K562 treated with DMSO at 1 percent for 4 hours (cell line): Measurements from ENCODE around the gene KCTD20. TPM values are rescaled to one million over a fixed set of nuclear protein-coding genes. Genes with fewer than 3 reads are reported as not detected.

ENCODE experiments used
- total RNA-seq: library from RNA; unstranded; fragments of 300-600 nt; gene quantifications from 2 replicates; pipeline ENCODE4 v1.2.3, GENCODE V29; 2022; ENCODE audit not compliant: insufficient read depth

Gene KCTD20
- total RNA-seq = 47.0 and 57.0 TPM in 2 replicates

DNA sequence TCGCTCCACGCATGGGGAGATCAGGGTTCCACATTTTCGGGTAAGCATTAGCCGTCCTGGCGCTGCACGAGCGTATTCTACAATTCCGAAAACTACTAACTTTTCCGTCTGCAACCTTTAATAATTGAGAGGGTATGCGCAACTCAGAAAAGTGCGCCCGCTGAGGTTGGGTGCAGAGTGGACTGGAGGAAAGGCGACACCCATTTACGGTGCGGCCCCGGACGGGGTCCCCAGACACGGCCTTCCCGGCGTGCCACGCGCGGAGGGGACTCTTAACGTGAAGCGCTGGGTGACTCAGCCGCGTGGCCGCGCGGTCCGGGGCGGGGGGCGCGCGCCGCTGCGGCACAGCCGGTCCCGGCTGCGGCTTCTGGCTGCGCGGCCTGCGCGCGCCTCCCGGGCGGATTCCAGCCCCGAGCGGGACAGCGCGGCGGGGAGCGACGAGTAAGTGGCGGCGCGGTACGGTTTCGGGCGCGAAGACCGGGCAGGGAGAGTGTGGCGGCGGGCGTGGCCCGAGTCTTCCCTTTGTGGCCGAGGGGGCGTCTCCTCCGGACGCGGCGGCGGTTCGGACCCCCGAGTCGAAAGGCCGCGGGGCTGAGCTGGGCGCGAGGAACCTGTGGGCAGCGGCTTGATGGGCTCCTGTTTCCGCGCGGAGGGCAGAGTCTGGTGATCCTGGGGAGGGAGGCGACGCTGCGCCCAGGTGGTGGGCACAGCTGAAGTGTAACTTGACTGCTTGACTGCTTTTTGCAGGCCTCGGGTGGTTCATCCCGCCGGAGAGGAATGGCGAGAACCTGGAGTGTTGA lies at the start of gene KCTD20, which contains the start of gene PXT1:
Gene KCTD20, plus strand, starts transcription at position 330 of the 800 bp plus-strand sequence. CDS start 27,098 bp downstream, outside the sequence.
Gene PXT1, minus strand, starts transcription at position 184 of the 800 bp plus-strand sequence. CDS start 16,772 bp downstream, outside the sequence.

Other genes starting within 250 kb of the KCTD20 start
- gene BRPF3, start 246.3 kb upstream of the KCTD20 start, total RNA-seq = 23.0 and 25.3 TPM in 2 replicates
- gene PNPLA1, start 172.9 kb upstream of the KCTD20 start, total RNA-seq = not detected in 2 replicates
- not detected in 2 replicates for gene BNIP5, start 106.1 kb upstream of the KCTD20 start, total RNA-seq
- not detected in 2 replicates for gene ETV7, start 55.3 kb upstream of the KCTD20 start, total RNA-seq
- gene PXT1, start 146 bp upstream of the KCTD20 start, total RNA-seq = not detected in 2 replicates
- gene STK38, start 104.5 kb downstream of the KCTD20 start, total RNA-seq = 17.9 and 23.7 TPM in 2 replicates
- gene SRSF3, start 151.4 kb downstream of the KCTD20 start, total RNA-seq = 149 and 188 TPM in 2 replicates
- 13.8 and 18.0 TPM in 2 replicates for gene CDKN1A, start 235.7 kb downstream of the KCTD20 start, total RNA-seq